ENCODE data around the gene DEPDC1B.
A peak's percentile ranks its signal among the peaks of the same experiment; 100 is the strongest.
"Not testable (repeated sequence)": the region's sequence is repeated elsewhere in the genome, so short reads cannot be mapped to it uniquely, and the experiment has no call there.

The DEPDC1B gene

GRCh38 chr5:60577116-60577515 is 122.8 kb downstream of the DEPDC1B start:
- DNase-seq (ENCODE audit: insufficient read length, low spot score) (no peak), FAIRE-seq (no peak)
- TF ChIP-seq POLR2A (IDR thresholded peaks at IDR 0.05; ENCODE audit: low read depth, low read length) (no peak), PAX5 (IDR thresholded peaks at IDR 0.05; ENCODE audit: insufficient read depth, low read length, severe bottlenecking) (no peak), TAF1 (IDR thresholded peaks at IDR 0.05; ENCODE audit: low read depth, low read length) (no peak), POLR2AphosphoS5 (IDR thresholded peaks at IDR 0.05; ENCODE audit: low read depth, low read length) (no peak), POU2F2 (IDR thresholded peaks at IDR 0.05; ENCODE audit: low read depth, low read length) (no peak), SPI1 (IDR thresholded peaks at IDR 0.05; ENCODE audit: low read depth, low read length) (no peak)

- DNase-seq (ENCODE audit: insufficient read length, low spot score), result no peak
- TF ChIP-seq SPI1 (IDR thresholded peaks at IDR 0.05; ENCODE audit: low read depth, low read length) (0 out of 2 replicates have a peak, but pooled peaks have one; percentile 25), POU2F2 (IDR thresholded peaks at IDR 0.05; ENCODE audit: low read depth, low read length) (no peak)
- no peak for FAIRE-seq
Observed at GRCh38 chr5:60576425-60576824, 123.5 kb downstream of the DEPDC1B start.

DNA sequence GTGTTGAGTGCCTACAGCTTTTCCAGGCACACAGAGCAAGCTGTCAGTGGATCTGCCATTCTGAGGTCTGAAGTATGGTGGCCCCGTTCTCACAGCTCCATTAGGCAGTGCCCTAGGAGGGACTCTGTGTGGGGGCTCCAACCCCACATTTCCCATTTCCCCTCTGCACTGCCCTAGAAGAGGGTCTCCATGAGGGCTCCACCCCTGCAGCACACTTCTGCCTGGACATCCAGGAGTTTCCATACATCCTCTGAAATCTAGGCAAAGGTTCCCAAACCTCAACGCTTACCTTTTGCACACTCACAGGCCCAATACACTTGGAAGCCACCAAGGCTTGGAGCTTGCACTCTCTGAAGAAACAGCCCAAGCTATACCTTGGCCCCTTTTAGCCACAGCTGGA is 131.3 kb downstream of the DEPDC1B start:
- TF ChIP-seq SPI1 (IDR thresholded peaks at IDR 0.05; ENCODE audit: low read depth, low read length) (no peak), POU2F2 (IDR thresholded peaks at IDR 0.05; ENCODE audit: low read depth, low read length) (no peak), POLR2A (IDR thresholded peaks at IDR 0.05; ENCODE audit: low read depth, low read length) (no peak), PAX5 (IDR thresholded peaks at IDR 0.05; ENCODE audit: insufficient read depth, low read length, severe bottlenecking) (no peak), TAF1 (IDR thresholded peaks at IDR 0.05; ENCODE audit: low read depth, low read length) (no peak), POLR2AphosphoS5 (IDR thresholded peaks at IDR 0.05; ENCODE audit: low read depth, low read length) (no peak)
- DNase-seq (ENCODE audit: insufficient read length, low spot score) (no peak), FAIRE-seq (no peak)

DNA sequence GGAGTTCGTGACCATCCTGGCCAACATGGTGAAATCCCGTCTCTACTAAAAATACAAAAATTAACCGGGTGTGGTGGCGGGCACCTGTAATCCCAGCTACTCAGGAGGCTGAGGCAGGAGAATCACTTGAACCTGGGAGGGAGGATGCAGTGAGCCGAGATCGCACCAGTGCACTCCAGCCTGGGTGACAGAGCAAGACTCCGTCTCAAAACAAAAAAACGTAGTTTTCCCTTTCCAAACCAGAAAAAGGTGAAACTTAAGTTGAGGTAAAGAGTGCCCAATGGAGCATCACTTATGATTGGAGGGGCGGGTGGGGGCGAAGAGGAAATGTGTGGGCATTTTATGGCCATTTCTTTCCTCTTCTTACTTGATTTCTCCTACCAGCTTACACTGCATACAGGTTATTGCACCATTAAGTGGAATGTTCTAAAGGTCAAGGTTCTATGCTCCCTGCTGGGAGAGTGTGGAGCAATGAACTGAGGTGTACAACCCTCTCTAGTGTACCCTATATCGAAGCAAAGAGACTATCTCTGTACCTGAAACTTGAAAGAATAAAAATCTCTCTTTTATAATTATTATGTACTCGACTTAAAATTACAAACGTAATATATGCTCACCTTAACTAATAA is 136.2 kb downstream of the DEPDC1B start:
- DNase-seq (ENCODE audit: insufficient read length, low spot score) (no peak), FAIRE-seq (no peak)
- TF ChIP-seq POLR2A (IDR thresholded peaks at IDR 0.05; ENCODE audit: low read depth, low read length), result no peak
- TF ChIP-seq SPI1 (IDR thresholded peaks at IDR 0.05; ENCODE audit: low read depth, low read length), result no peak
- TF ChIP-seq POLR2AphosphoS5 (IDR thresholded peaks at IDR 0.05; ENCODE audit: low read depth, low read length), result no peak
- TF ChIP-seq TAF1 (IDR thresholded peaks at IDR 0.05; ENCODE audit: low read depth, low read length), result no peak
- no peak for TF ChIP-seq POU2F2 (IDR thresholded peaks at IDR 0.05; ENCODE audit: low read depth, low read length)
- TF ChIP-seq PAX5 (IDR thresholded peaks at IDR 0.05; ENCODE audit: insufficient read depth, low read length, severe bottlenecking), result no peak

GRCh38 chr5:60553291-60553690 is 146.7 kb downstream of the DEPDC1B start:
- not testable (repeated sequence) for DNase-seq (ENCODE audit: insufficient read length, low spot score); FAIRE-seq

DNA sequence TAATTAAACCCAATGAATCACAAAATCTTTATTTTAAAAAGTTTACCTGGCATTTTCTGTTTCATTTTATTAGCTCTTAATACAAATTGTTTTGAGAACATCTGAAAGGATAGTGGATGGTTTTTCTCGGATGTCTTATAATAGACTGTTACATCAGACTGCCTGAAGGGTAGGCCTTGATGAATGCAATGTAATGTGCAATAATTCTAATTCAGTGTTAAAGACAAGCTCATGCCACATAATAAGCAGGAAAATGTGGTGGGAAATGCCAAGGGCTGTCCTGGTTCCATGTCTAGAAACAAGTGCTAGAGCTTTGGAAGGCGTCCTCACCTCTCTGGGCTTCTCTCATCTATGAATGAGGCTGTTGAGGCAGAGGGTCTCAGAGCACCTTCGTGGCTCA is 148.1 kb downstream of the DEPDC1B start:
- no peak for FAIRE-seq
- no peak for DNase-seq (ENCODE audit: insufficient read length, low spot score)
- TF ChIP-seq POLR2A (IDR thresholded peaks at IDR 0.05; ENCODE audit: low read depth, low read length) (no peak), TAF1 (IDR thresholded peaks at IDR 0.05; ENCODE audit: low read depth, low read length) (no peak), POLR2AphosphoS5 (IDR thresholded peaks at IDR 0.05; ENCODE audit: low read depth, low read length) (no peak), PAX5 (IDR thresholded peaks at IDR 0.05; ENCODE audit: insufficient read depth, low read length, severe bottlenecking) (no peak), POU2F2 (IDR thresholded peaks at IDR 0.05; ENCODE audit: low read depth, low read length) (no peak), SPI1 (IDR thresholded peaks at IDR 0.05; ENCODE audit: low read depth, low read length) (no peak)

DNA sequence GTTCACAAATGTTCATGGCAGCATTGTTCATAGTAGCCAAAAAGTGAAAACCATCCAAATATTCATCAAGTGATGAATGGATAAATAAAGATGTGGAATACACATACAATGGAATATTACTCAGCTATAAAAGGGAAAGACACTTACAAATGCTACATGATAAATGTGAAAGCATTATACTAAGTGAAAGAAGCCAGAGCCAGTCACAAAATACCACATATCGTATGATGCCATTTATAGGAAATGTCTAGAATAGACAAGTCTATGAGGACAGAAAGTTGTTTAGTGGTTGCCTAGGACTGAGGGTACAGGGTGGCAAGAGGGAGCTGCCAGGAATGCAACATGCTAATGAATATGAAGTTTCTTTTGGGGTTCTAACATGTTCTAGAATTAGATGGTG is 148.7 kb downstream of the DEPDC1B start:
- FAIRE-seq (no peak), DNase-seq (ENCODE audit: insufficient read length, low spot score) (no peak)
- no peak for TF ChIP-seq POLR2AphosphoS5 (IDR thresholded peaks at IDR 0.05; ENCODE audit: low read depth, low read length)
- no peak for TF ChIP-seq POLR2A (IDR thresholded peaks at IDR 0.05; ENCODE audit: low read depth, low read length)
- no peak for TF ChIP-seq TAF1 (IDR thresholded peaks at IDR 0.05; ENCODE audit: low read depth, low read length)
- no peak for TF ChIP-seq SPI1 (IDR thresholded peaks at IDR 0.05; ENCODE audit: low read depth, low read length)
- no peak for TF ChIP-seq PAX5 (IDR thresholded peaks at IDR 0.05; ENCODE audit: insufficient read depth, low read length, severe bottlenecking)

DNA sequence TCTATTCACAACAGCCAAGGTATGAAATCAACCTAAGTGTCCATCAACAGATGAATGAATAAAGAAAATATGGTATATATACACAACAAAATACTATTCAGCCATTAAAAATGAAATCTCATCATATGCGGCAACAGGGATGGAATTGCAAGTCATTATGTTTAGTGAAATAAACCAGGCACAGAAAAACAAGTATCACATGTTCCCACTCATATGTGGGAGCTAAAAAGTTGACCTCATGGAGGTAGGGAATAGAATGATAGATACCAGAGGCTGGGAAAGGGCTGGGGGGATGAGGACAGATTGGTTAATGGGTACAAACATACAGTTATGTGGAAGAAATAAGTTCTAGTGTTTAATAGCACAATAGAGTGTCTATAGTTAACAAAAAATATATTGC is 149.7 kb downstream of the DEPDC1B start:
- FAIRE-seq (no peak), DNase-seq (ENCODE audit: insufficient read length, low spot score) (no peak)
- TF ChIP-seq TAF1 (IDR thresholded peaks at IDR 0.05; ENCODE audit: low read depth, low read length) (no peak), POU2F2 (IDR thresholded peaks at IDR 0.05; ENCODE audit: low read depth, low read length) (no peak), SPI1 (IDR thresholded peaks at IDR 0.05; ENCODE audit: low read depth, low read length) (no peak), POLR2AphosphoS5 (IDR thresholded peaks at IDR 0.05; ENCODE audit: low read depth, low read length) (no peak), PAX5 (IDR thresholded peaks at IDR 0.05; ENCODE audit: insufficient read depth, low read length, severe bottlenecking) (no peak), POLR2A (IDR thresholded peaks at IDR 0.05; ENCODE audit: low read depth, low read length) (no peak)

GRCh38 chr5:60549841-60550240 is 150.1 kb downstream of the DEPDC1B start:
- FAIRE-seq (no peak), DNase-seq (ENCODE audit: insufficient read length, low spot score) (no peak)
- TF ChIP-seq SPI1 (IDR thresholded peaks at IDR 0.05; ENCODE audit: low read depth, low read length) (no peak), POLR2AphosphoS5 (IDR thresholded peaks at IDR 0.05; ENCODE audit: low read depth, low read length) (no peak), POLR2A (IDR thresholded peaks at IDR 0.05; ENCODE audit: low read depth, low read length) (no peak), POU2F2 (IDR thresholded peaks at IDR 0.05; ENCODE audit: low read depth, low read length) (no peak), TAF1 (IDR thresholded peaks at IDR 0.05; ENCODE audit: low read depth, low read length) (no peak), PAX5 (IDR thresholded peaks at IDR 0.05; ENCODE audit: insufficient read depth, low read length, severe bottlenecking) (no peak)
